ENCODE data around the gene SLC44A5.
"Not testable (repeated sequence)": the region's sequence is repeated elsewhere in the genome, so short reads cannot be mapped to it uniquely, and the experiment has no call there.

The SLC44A5 gene

GRCh38 chr1:75444220-75444619 lies 166.7 kb downstream of the SLC44A5 start:
- no peak for DNase-seq

GRCh38 chr1:75440274-75440673 lies 170.6 kb downstream of the SLC44A5 start:
- no peak for DNase-seq

DNA sequence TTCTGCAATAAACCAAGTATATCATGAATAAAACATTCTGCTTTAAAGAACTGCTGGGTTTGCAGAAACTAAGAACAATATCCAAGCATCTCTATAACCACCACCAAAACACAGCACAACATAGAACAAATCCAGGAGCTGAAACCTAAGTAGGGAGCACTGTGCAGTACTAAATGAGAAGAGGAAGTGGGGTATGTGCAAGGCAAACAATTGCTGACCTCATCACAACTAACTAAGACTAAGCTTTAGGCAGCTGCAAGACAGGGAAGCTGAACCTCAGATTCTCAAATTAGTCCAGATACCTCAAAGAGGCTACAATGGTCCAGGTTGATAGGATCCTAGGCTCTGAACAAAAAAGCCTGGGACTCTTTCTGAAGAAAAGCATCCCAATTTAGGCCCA lies 172.6 kb downstream of the SLC44A5 start:
- DNase-seq, result no peak

DNA sequence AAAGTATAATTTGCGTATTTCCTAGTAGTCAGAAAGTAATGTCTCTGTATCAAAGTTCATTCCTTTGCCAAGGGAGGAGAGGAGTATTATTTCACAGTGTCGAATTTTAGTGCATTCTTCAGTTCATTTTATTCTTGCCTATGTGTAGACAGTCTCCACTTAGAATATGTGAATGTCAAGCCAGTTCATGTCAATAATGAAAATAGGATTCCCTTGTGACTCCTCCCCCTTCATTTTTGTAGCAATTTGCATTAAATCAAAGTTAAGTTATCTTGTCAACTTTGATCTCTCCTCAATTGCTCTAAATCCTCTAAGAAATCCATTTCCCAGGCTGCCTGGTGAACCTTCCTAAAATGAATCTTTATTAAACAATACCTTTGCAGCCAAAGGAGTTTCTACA lies 179.1 kb downstream of the SLC44A5 start:
- DNase-seq, result no peak

DNA sequence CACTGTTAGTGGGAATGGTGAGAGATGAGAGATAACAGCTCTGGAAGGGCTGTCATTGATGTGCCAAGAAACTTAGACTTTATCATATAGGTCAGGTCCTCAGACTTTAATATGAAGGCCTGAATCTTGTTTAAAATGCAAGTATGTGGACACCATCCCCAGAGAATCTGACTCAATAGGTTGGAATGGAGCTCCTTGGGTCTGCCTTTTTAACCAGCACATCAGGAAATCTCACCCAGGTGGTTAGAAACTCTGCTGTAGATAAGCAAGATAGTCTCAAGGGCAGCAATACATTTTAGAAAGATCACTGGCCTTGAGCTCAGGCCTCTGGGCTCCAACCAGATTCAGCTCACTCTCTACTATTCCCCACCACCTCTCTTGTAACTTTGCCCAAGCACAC lies 180.4 kb downstream of the SLC44A5 start:
- no peak for DNase-seq

GRCh38 chr1:75426688-75427087 lies 184.2 kb downstream of the SLC44A5 start:
- no peak for DNase-seq

- DNase-seq, result no peak
These were observed 185.8 kb downstream of the SLC44A5 start for GRCh38 chr1:75425001-75425650.

- DNase-seq, result no peak
These were observed 187.3 kb downstream of the SLC44A5 start for GRCh38 chr1:75423616-75424015.

- DNase-seq, result no peak
These were observed 187.8 kb downstream of the SLC44A5 start for GRCh38 chr1:75423136-75423535.

GRCh38 chr1:75421371-75421770 lies 189.5 kb downstream of the SLC44A5 start:
- DNase-seq, result no peak

- no peak for DNase-seq
These were observed 195.7 kb downstream of the SLC44A5 start for GRCh38 chr1:75415187-75415586.

DNA sequence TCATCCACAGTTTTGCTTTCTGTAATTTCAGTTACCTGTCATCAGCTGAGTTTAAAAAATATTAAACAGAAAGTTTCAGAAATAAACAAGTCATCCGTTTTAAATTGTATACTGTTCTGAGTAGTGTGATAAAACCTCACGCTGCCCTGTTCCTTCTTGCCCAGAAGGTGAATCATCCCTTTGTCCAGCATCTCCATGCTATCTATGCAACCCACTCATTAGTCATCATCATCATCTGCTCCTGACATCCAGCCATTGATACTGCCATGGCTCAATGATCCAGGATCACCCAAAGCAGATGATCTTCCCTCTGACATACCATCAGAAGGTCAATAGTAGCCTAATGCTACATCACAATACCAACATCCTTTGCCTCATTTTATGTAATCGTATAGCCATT lies 198.3 kb downstream of the SLC44A5 start:
- no peak for DNase-seq

DNA sequence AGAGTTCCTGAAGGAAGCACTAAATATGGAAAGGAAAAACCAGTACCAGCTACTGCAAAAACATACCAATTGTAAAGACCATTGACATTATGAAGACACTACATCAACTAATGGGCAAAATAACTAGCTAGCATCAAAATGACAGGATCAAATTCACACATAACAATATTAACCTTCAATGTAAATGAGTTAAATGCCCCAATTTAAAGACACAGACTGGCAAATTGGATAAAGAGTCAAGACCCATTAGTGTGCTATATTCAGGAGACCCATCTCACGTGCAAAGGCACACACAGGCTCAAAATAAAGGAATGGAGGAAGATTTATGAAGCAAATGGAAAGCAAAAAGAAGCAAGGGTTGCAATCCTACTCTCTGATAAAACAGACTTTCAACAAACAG lies 206.2 kb downstream of the SLC44A5 start:
- not testable (repeated sequence) for DNase-seq

GRCh38 chr1:75403147-75403646 lies 207.7 kb downstream of the SLC44A5 start:
- DNase-seq, result not testable (repeated sequence)

- no peak for DNase-seq
These were observed 210.2 kb downstream of the SLC44A5 start for GRCh38 chr1:75400716-75401115.

DNA sequence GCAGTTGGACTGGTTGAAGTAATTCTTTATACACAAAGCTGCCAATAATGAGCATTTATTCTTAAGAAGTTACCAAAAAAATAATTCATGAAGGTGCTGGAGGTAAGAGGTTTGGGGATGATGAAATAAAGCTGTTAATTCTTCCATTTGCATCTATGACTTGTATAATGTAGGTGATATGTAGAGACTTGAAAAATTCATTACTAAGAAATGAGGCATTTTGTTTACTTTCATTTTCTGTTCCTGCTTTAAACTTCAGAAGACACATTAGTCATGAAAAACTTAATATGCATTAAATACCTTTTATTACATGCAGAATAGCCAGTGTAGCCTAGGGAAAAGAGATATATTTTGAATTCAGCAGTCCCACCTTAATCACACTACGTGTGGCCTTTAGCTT lies 214.2 kb downstream of the SLC44A5 start:
- no peak for DNase-seq

DNA sequence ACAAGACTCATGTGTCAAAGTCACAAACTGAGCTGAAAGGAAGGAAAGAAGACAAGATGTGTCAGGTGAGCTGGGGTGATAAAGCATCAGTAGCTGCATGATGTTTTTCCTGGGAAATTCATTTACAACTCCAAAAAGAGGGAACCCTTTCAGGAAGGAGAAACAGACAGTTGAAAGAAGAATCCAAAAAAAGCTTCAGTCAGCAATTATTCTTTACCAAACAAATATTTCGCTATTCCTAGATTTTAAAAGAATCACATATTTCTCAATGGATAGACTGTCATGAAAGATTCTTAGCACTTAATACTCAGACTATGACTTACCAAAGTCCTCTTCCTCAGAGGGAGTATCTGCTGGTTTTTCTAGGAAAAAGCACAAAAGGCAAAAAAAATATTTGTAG lies 214.7 kb downstream of the SLC44A5 start:
- DNase-seq, result no peak

DNA sequence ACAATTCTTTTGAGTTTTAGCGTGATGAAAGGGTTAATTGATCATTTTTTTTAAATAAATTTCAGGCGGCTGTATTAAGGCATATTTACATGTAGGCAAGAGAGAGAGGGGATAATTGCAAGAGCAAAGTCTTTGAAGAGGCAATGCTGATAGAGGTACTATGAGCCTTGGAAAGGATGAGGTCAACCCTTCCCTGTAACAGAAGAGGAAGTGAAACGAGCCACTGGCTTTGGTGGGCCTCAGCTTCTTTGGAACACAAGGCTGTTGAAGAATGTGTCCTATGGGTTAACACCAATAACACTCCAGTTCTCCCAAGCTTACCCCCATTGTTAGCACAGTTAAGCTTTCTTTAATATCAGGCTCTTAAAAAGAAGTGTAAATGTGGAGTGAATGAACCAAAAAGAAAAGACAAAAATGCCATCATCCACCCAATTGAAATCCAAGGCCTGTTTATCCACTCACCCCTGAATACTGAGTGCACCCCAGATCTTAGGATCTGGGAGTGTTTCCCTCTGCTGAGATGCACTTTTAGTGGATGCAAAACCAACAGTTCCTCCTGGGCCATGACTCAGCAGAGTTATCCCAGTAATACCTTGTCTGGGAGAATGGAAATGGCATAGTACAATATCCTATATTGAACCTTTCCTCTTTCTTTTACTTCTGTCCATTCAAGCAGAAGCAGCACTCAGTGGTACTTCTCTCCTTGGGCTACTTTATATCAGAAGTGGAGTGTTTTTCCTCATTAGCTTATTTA lies 216.4 kb downstream of the SLC44A5 start:
- no peak for DNase-seq

DNA sequence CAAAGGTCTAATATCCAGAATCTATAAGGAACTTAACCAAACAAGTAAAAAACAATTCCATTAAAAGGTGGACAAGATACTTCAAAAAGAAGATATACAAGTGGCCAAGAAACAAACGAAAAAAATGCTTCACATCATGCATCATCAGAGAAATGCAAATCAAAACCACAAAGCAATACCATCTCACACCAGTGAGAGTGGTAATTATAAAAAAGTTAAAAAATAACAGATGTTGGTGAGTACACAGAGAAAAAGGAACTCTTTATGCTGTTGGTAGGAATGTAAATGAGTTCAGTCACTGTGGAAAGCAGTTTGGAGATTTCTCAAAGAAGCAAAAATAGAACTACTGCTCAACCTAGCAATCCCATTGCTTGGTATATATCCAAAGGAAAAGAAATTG lies 218.6 kb downstream of the SLC44A5 start:
- DNase-seq, result no peak

DNA sequence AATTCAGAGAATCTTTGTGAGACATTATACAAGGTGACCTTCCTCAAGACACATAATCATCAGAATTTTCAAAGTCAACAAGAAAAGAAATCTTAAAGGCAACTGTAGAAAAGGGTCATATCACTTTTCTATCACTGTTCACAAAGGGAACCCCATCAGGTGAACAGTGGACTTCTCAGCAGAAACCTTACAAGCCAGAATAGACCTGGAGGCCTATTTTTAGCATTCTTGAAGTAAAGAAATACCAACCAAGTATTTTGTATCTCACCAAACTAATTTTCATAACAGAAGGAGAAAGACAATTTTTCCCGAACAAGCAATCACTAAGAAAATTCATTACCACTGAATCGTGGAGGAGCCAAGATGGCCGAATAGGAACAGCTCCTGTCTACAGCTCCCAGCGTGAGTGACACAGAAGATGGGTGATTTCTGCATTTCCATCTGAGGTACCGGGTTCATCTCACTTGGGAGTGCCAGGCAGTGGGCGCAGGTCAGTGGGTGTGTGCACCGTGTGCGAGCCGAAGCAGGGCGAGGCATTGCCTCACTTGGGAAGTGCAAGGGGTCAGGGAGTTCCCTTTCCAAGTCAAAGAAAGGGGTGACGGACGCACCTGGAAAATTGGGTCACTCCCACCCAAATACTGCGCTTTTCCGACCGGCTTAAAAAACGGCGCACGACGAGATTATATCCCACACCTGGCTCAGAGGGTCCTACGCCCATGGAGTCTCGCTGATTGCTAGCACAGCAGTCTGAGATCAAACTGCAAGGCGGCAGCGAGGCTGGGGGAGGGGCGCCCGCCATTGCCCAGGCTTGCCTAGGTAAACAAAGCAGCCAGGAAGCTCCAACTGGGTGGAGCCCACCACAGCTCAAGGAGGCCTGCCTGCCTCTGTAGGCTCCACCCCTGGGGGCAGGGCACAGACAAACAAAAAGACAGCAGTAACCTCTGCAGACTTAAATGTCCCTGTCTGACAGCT lies 235.2 kb downstream of the SLC44A5 start:
- not testable (repeated sequence) for DNase-seq

DNA sequence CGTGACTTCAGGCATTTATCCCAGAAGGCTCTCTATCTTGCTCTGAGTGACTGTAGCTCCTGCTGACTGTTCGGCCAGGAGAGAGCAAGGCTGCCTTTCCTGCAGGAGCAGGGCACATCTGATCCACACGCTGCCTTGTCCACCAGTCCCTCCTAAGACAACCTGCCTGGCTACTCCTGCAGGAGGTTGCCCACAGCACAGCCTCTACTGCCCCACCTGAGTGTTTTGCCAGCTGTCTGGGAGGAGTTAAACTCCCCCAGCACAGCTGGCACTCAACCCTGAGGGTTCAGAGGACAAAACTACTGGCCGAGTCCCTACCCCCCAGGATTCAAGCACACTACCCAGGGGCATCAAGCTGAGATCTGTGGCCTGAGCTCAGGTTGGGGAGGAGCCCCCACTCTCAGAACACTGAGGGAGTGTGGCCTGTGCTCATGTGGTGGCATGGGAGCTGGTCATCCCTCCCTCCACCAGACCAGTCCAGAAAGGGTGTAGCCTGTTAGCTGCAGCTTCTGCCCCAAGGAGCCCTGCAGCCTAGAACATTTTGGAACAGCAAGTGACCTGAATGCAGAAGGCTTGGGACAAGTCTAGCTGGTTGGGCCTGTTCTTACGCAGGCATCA lies 237.3 kb downstream of the SLC44A5 start:
- DNase-seq, result no peak

DNA sequence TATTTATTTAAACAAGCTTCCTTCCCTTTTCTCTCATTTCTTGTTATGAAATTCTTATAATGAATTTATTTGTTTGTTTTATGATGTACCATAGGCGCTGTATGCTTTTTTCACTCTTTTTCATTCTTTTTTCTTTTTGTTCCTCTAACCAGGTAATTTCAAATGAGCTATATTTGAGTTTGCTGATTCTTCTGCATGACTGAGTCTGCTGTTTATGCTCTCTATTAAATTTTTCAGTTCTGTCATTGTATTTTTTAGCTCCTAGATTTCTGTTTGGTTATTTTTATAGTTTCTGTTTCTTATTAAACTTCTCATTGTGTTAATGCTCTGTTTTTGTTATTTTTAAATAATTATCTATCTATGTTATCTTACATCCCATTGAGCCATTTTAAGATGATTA lies 244.3 kb downstream of the SLC44A5 start:
- no peak for DNase-seq

GRCh38 chr1:75361260-75361659 lies 249.7 kb downstream of the SLC44A5 start:
- no peak for DNase-seq

Data from central memory CD4-positive, alpha-beta T cell (primary cell).